HPDE6-E6E7 (cell line): ENCODE data around the gene ZNF296.

Experiments used
- DNase-seq: peaks from one replicate; pipeline ENCODE4 v3.0.0; 2011; ENCODE audit warnings: missing footprints; ENCODE audit errors: extremely low spot score

Gene ZNF296

GRCh38 chr19:45087531-45087930 is 11.3 kb upstream of the ZNF296 start:
- DNase-seq = no peak

GRCh38 chr19:45086480-45086879 is 10.2 kb upstream of the ZNF296 start:
- DNase-seq = no peak

- no peak for DNase-seq
Measured at GRCh38 chr19:45082170-45082569, 5.9 kb upstream of the ZNF296 start.

- DNase-seq = no peak
Measured at GRCh38 chr19:45079911-45080370, 3.7 kb upstream of the ZNF296 start.

- DNase-seq = peak; percentile 61
Measured at GRCh38 chr19:45079063-45079910, 3.0 kb upstream of the ZNF296 start, which contains the start of gene GEMIN7. Gene GEMIN7 (plus strand): TSS chr19:45079260. CDS start chr19:45090115, 10,855 bp downstream.

GRCh38 chr19:45078390-45079062 is 2.2 kb upstream of the ZNF296 start:
- no peak for DNase-seq

- DNase-seq = no peak
Measured at GRCh38 chr19:45076851-45077730, 813 bp upstream of the ZNF296 start.

- peak; percentile 94 for DNase-seq
Measured at GRCh38 chr19:45075301-45076028, 813 bp downstream of the ZNF296 start.

GRCh38 chr19:45074744-45075300 is 1.5 kb downstream of the ZNF296 start:
- DNase-seq = no peak

- no peak for DNase-seq
Measured at GRCh38 chr19:45071969-45072790, 4.1 kb downstream of the ZNF296 start.

- DNase-seq = no peak
Measured at GRCh38 chr19:45071545-45071938, 4.7 kb downstream of the ZNF296 start.

GRCh38 chr19:45070861-45071544 is 5.3 kb downstream of the ZNF296 start:
- DNase-seq = no peak

- no peak for DNase-seq
Measured at GRCh38 chr19:45070214-45070613, 6.1 kb downstream of the ZNF296 start.

- DNase-seq = no peak
Measured at GRCh38 chr19:45069056-45069455, 7.2 kb downstream of the ZNF296 start.

GRCh38 chr19:45068041-45068440 is 8.2 kb downstream of the ZNF296 start:
- DNase-seq = no peak

- no peak for DNase-seq
Measured at GRCh38 chr19:45066921-45067661, 9.2 kb downstream of the ZNF296 start.

- no peak for DNase-seq
Measured at GRCh38 chr19:45063851-45064801, 12.2 kb downstream of the ZNF296 start.

GRCh38 chr19:45061965-45062364 is 14.3 kb downstream of the ZNF296 start:
- DNase-seq = no peak
